HepG2 (cell line): ENCODE measurements around the gene NMU. TPM values are rescaled to one million over a fixed set of nuclear protein-coding genes. Genes with fewer than 3 reads are reported as not detected.
A peak's percentile ranks its signal among the peaks of the same experiment; 100 is the strongest.

Experiments
- ESRRA ChIP-seq: sonication (generic); formaldehyde crosslinking; IDR thresholded peaks from 2 replicates; pipeline ENCODE4 v1.5.1; 2020; ENCODE audit warnings: mild to moderate bottlenecking, low read depth, missing genetic modification reagents
- GATAD2A ChIP-seq: IDR thresholded peaks from 2 replicates; pipeline ENCODE4 v1.6.1; 2016
- HNRNPH1 ChIP-seq: fragments of 200-400 bp; formaldehyde crosslinking; optimal IDR thresholded peaks from 2 replicates; pipeline ENCODE3; 2017; ENCODE audit warnings: mild to moderate bottlenecking, low read depth, low read length
- HOXA7 ChIP-seq: sonication (generic); formaldehyde crosslinking; IDR thresholded peaks from 2 replicates; pipeline ENCODE4 v1.8.1; 2022; ENCODE audit warnings: mild to moderate bottlenecking, missing genetic modification reagents, moderate library complexity
- JUNB ChIP-seq: sonication (generic); formaldehyde crosslinking; IDR thresholded peaks from 2 replicates; pipeline ENCODE4 v1.8.0; 2022; ENCODE audit warnings: missing genetic modification reagents, mild to moderate bottlenecking, borderline replicate concordance
- MBD4 ChIP-seq: IDR thresholded peaks from 2 replicates; pipeline ENCODE4 v1.6.1; 2012; ENCODE audit warnings: low read length, inconsistent platforms, borderline replicate concordance
- NR1H2 ChIP-seq: sonication (generic); formaldehyde crosslinking; IDR thresholded peaks from 2 replicates; pipeline ENCODE4 v1.8.1; 2022; ENCODE audit warnings: low read depth, missing genetic modification reagents, borderline replicate concordance
- SP140L ChIP-seq: sonication (generic); formaldehyde crosslinking; IDR thresholded peaks from 2 replicates; pipeline ENCODE4 v1.4.0; 2020; ENCODE audit warnings: missing genetic modification reagents, borderline replicate concordance
- ZFP82 ChIP-seq: sonication (generic); formaldehyde crosslinking; IDR thresholded peaks from 2 replicates; pipeline ENCODE4 v1.5.1; 2020; ENCODE audit warnings: mild to moderate bottlenecking, missing genetic modification reagents, borderline replicate concordance
- ZNF124 ChIP-seq: sonication (generic); formaldehyde crosslinking; IDR thresholded peaks from 2 replicates; pipeline ENCODE4 v1.4.0; 2020; ENCODE audit warnings: missing genetic modification reagents
- ZNF234 ChIP-seq: sonication (generic); formaldehyde crosslinking; conservative IDR thresholded peaks from 2 replicates; pipeline ENCODE4 v1.5.1; 2020; ENCODE audit warnings: mild to moderate bottlenecking, missing genetic modification reagents
- ZNF3 ChIP-seq: IDR thresholded peaks from 2 replicates; pipeline ENCODE4 v1.7.0; 2017; ENCODE audit warnings: inconsistent platforms
- ZNF460 ChIP-seq: sonication (generic); formaldehyde crosslinking; IDR thresholded peaks from 2 replicates; pipeline ENCODE4 v1.5.1; 2020; ENCODE audit warnings: missing genetic modification reagents, mild to moderate bottlenecking, borderline replicate concordance
- polyA plus RNA-seq, 8 experiments: library from polyadenylated mRNA; depleted of rRNA in 3 of 8; stranded (reverse) in 7 of 8; unstranded in 1 of 8; fragments of >200 nt; fragmentation: Illumina TruSeq in 4 of 8; extraction: Trizol in 4 of 8; gene quantifications; 2 replicates each; pipeline versions ENCODE4 v1.2.1 to v1.2.3, GENCODE V29; 2011 to 2016; ENCODE audit warnings: low read depth in 4 of 8, missing spikeins in 1 of 8, mixed read lengths in 1 of 8; ENCODE audit not compliant: insufficient read depth in 1 of 8
- total RNA-seq, 5 experiments: library from RNA; depleted of rRNA; stranded (reverse); fragments of >200 nt; fragmentation: Illumina TruSeq; extraction: Trizol; gene quantifications; 2 replicates each; pipeline ENCODE4 v1.2.3, GENCODE V29; 2016; ENCODE audit warnings: low read depth in 1 of 5
- TF ChIP-seq, protein P1 (sequence below): conservative IDR thresholded peaks from 2 replicates; pipeline ENCODE4 v1.6.1; 2018; ENCODE audit warnings: missing genetic modification reagents
- TF ChIP-seq, protein P2 (sequence below): sonication (generic); formaldehyde crosslinking; IDR thresholded peaks from 2 replicates; pipeline ENCODE4 v1.8.1; 2022; ENCODE audit warnings: low read depth, mild to moderate bottlenecking, missing genetic modification reagents
- TF ChIP-seq, protein P3 (sequence below): sonication (generic); formaldehyde crosslinking; IDR thresholded peaks from 2 replicates; pipeline ENCODE4 v1.4.0; 2020; ENCODE audit warnings: missing genetic modification reagents, mild to moderate bottlenecking, borderline replicate concordance
- TF ChIP-seq, protein P4 (sequence below): sonication (generic); formaldehyde crosslinking; IDR thresholded peaks from 2 replicates; pipeline ENCODE4 v1.9.0; 2021; ENCODE audit warnings: missing genetic modification reagents, borderline replicate concordance

NMU gene
- total and polyA plus RNA-seq, 2 of the 13 experiments (the other 11 are each of a cell fraction or from before 2014, with no cell fraction given) = not detected

DNA sequence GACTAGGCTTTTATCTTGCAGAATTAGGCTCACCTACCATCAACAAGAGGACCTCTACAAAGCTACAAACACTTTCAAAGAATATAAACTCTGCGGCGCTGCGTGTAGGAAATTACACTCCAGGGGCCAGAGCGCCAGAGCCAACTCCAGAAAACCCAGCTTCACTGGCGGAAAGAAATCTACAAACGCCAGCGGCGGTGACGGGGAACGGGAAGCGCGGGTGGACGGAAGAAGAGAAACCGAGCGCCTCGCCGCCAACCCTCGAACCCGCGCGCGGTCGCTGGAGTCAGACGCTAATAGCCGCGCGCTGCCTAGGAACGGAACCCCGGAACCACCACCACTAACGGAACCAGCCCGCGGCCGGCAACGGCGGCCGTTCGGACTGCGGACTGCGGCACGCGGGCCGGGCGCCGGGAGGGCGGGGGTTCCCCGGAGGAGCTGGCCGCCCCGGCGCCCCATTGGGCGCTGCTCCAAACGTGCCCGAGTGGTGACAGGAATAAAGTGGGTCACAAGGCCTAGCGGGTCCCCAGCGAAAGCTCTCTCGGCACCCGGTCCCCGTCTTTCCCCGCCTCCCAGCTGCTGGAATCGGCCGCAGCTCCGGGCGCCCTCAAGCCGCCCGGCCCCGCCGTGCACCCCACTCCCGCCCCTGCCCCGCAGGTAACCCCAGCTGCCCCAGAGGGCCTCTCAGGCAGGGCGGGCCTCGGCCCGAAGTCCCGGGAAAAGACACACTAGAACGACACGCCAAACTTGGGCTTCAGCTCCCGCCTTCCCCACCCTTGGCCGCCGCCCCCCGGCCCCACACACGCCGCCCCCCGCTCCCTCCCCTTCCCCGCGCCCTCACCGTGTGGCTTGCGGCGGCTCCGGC is 90.2 kb downstream of the NMU start (continued):
- TF ChIP-seq, protein P1, sequence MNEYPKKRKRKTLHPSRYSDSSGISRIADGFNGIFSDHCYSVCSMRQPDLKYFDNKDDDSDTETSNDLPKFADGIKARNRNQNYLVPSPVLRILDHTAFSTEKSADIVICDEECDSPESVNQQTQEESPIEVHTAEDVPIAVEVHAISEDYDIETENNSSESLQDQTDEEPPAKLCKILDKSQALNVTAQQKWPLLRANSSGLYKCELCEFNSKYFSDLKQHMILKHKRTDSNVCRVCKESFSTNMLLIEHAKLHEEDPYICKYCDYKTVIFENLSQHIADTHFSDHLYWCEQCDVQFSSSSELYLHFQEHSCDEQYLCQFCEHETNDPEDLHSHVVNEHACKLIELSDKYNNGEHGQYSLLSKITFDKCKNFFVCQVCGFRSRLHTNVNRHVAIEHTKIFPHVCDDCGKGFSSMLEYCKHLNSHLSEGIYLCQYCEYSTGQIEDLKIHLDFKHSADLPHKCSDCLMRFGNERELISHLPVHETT (CRISPR knock-in tag) = peak; percentile 96
- TF ChIP-seq, protein P2, sequence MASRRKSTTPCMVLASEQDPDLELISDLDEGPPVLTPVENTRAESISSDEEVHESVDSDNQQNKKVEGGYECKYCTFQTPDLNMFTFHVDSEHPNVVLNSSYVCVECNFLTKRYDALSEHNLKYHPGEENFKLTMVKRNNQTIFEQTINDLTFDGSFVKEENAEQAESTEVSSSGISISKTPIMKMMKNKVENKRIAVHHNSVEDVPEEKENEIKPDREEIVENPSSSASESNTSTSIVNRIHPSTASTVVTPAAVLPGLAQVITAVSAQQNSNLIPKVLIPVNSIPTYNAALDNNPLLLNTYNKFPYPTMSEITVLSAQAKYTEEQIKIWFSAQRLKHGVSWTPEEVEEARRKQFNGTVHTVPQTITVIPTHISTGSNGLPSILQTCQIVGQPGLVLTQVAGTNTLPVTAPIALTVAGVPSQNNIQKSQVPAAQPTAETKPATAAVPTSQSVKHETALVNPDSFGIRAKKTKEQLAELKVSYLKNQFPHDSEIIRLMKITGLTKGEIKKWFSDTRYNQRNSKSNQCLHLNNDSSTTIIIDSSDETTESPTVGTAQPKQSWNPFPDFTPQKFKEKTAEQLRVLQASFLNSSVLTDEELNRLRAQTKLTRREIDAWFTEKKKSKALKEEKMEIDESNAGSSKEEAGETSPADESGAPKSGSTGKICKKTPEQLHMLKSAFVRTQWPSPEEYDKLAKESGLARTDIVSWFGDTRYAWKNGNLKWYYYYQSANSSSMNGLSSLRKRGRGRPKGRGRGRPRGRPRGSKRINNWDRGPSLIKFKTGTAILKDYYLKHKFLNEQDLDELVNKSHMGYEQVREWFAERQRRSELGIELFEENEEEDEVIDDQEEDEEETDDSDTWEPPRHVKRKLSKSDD (CRISPR knock-in tag) = no peak
- no peak for TF ChIP-seq ZNF3 (CRISPR knock-in tag)
- TF ChIP-seq, protein P3, sequence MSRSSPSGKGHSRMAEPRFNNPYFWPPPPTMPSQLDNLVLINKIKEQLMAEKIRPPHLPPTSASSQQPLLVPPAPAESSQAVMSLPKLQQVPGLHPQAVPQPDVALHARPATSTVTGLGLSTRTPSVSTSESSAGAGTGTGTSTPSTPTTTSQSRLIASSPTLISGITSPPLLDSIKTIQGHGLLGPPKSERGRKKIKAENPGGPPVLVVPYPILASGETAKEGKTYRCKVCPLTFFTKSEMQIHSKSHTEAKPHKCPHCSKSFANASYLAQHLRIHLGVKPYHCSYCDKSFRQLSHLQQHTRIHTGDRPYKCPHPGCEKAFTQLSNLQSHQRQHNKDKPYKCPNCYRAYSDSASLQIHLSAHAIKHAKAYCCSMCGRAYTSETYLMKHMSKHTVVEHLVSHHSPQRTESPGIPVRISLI (CRISPR knock-in tag) = no peak
- TF ChIP-seq SP140L (CRISPR knock-in tag) = no peak
- peak; percentile 41; the same call in 1 of the 2 replicates for TF ChIP-seq GATAD2A (CRISPR knock-in tag)
- no peak for TF ChIP-seq ZNF460 (CRISPR knock-in tag)
- no peak for TF ChIP-seq MBD4
- TF ChIP-seq JUNB (CRISPR knock-in tag) = no peak
- TF ChIP-seq HOXA7 (CRISPR knock-in tag) = no peak
- TF ChIP-seq, protein P4, sequence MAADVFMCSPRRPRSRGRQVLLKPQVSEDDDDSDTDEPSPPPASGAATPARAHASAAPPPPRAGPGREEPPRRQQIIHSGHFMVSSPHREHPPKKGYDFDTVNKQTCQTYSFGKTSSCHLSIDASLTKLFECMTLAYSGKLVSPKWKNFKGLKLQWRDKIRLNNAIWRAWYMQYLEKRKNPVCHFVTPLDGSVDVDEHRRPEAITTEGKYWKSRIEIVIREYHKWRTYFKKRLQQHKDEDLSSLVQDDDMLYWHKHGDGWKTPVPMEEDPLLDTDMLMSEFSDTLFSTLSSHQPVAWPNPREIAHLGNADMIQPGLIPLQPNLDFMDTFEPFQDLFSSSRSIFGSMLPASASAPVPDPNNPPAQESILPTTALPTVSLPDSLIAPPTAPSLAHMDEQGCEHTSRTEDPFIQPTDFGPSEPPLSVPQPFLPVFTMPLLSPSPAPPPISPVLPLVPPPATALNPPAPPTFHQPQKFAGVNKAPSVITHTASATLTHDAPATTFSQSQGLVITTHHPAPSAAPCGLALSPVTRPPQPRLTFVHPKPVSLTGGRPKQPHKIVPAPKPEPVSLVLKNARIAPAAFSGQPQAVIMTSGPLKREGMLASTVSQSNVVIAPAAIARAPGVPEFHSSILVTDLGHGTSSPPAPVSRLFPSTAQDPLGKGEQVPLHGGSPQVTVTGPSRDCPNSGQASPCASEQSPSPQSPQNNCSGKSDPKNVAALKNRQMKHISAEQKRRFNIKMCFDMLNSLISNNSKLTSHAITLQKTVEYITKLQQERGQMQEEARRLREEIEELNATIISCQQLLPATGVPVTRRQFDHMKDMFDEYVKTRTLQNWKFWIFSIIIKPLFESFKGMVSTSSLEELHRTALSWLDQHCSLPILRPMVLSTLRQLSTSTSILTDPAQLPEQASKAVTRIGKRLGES (CRISPR knock-in tag) = no peak
- TF ChIP-seq ZNF124 (CRISPR knock-in tag) = no peak
- TF ChIP-seq ZNF234 (CRISPR knock-in tag) = no peak; the same call in none of the 2 replicates
- TF ChIP-seq ZFP82 (CRISPR knock-in tag) = no peak
- no peak for TF ChIP-seq NR1H2 (CRISPR knock-in tag)
- TF ChIP-seq HNRNPH1 = no peak
- peak; percentile 62; the same call in 1 of the 2 replicates for TF ChIP-seq ESRRA (CRISPR knock-in tag)
